Measurements from ENCODE around the gene SLFNL1. TPM values are rescaled to one million over a fixed set of nuclear protein-coding genes. Genes with fewer than 3 reads are reported as not detected.

SLFNL1 gene
- total and polyA plus RNA-seq, 2 experiments from 2014 or later: 0.14 to 0.29 TPM

- H3K4me1 ChIP-seq (ENCODE audit: insufficient read depth): peaks cover 10% of the 10 kb centered on the region
- Mint-ChIP-seq H3K4me1 (peaks cover 17% of the 10 kb centered on the region), H3K27me3 (ENCODE audit: insufficient read depth, low read depth, poor library complexity) (peaks cover 17% of the 10 kb centered on the region), H3K36me3 (ENCODE audit: low read depth) (peaks cover 20% of the 10 kb centered on the region), H3K4me3 (no peak overlapping the region), H3K9me3 (no peaks in the 10 kb centered on the region), H3K27ac (no peak overlapping the region)
- no peaks in the 10 kb centered on the region for H3F3A ChIP-seq (replicated peaks; ENCODE audit: low read depth)
- no peak for ATAC-seq
- H3K4me2 ChIP-seq: no peak overlapping the region
- H4K20me1 ChIP-seq (replicated peaks; ENCODE audit: insufficient read depth): no peaks in the 10 kb centered on the region
- H3K4me3 ChIP-seq: no peak overlapping the region
- no peak overlapping the region for H3K27ac ChIP-seq (ENCODE audit: low read depth)
- peaks cover 17% of the 10 kb centered on the region; the same call in 1 of the 2 replicates for H3K27me3 ChIP-seq (ENCODE audit: insufficient read depth)
- no peak overlapping the region for H2AFZ ChIP-seq
- H3K36me3 ChIP-seq (ENCODE audit: insufficient read depth): no peaks in the 10 kb centered on the region
- no peak for TF ChIP-seq POLR2AphosphoS5 (IDR thresholded peaks at IDR 0.05; ENCODE audit: low read depth)
- H3K9me2 ChIP-seq (ENCODE audit: insufficient read depth): no peaks in the 10 kb centered on the region
- DNase-seq (ENCODE audit: low spot score): no peak
- no peaks in the 10 kb centered on the region for H3K79me2 ChIP-seq (replicated peaks; ENCODE audit: insufficient read depth)
Measured at GRCh38 chr1:41025979-41026819, 4.7 kb upstream of the SLFNL1 start.

GRCh38 chr1:41024953-41025352, 3.4 kb upstream of the SLFNL1 start:
- Histone ChIP-seq H4K20me1 (replicated peaks; ENCODE audit: insufficient read depth) (no peaks in the 10 kb centered on the region), H3K79me2 (replicated peaks; ENCODE audit: insufficient read depth) (no peaks in the 10 kb centered on the region), H3K36me3 (ENCODE audit: insufficient read depth) (no peaks in the 10 kb centered on the region), H3K27me3 (ENCODE audit: insufficient read depth) (peaks cover 17% of the 10 kb centered on the region; the same call in 1 of the 2 replicates), H3K4me1 (ENCODE audit: insufficient read depth) (peaks cover 8% of the 10 kb centered on the region; the same call in 1 of the 2 replicates), H3K4me2 (no peak overlapping the region), H3K4me3 (no peak overlapping the region), H3F3A (replicated peaks; ENCODE audit: low read depth) (no peaks in the 10 kb centered on the region), H3K27ac (ENCODE audit: low read depth) (no peak overlapping the region), H2AFZ (no peak overlapping the region), H3K9me2 (ENCODE audit: insufficient read depth) (no peaks in the 10 kb centered on the region)
- Mint-ChIP-seq H3K9me3 (no peaks in the 10 kb centered on the region), H3K36me3 (ENCODE audit: low read depth) (peaks cover 17% of the 10 kb centered on the region), H3K4me1 (peaks cover 18% of the 10 kb centered on the region), H3K27ac (no peak overlapping the region), H3K4me3 (no peak overlapping the region), H3K27me3 (ENCODE audit: insufficient read depth, low read depth, poor library complexity) (peaks cover 26% of the 10 kb centered on the region)
- DNase-seq (ENCODE audit: low spot score) (peak; percentile 47), ATAC-seq (peak; percentile 5; the same call in 2 of the 3 replicates)
- TF ChIP-seq JUNB (IDR thresholded peaks at IDR 0.05; ENCODE audit: unreplicated experiment) (no peak), REST (IDR thresholded peaks at IDR 0.05; ENCODE audit: unreplicated experiment) (no peak), POLR2AphosphoS5 (IDR thresholded peaks at IDR 0.05; ENCODE audit: low read depth) (no peak), ETS1 (IDR thresholded peaks at IDR 0.05) (no peak), ZNF462 (CRISPR knock-in tag; IDR thresholded peaks at IDR 0.05) (no peak), ZNF331 (CRISPR knock-in tag; IDR thresholded peaks at IDR 0.05; ENCODE audit: low read depth) (no peak), CTCF (conservative IDR thresholded peaks at IDR 0.05; ENCODE audit: low read depth in 2 of 2) (no peak)

Measured in GM23338 (cell line).